HG03571 (cell line): Measurements from ENCODE around the gene ACAP2.
"Not testable (repeated sequence)": the region's sequence is repeated elsewhere in the genome, so short reads cannot be mapped to it uniquely, and the experiment has no call there.

Experiments used
- ATAC-seq: cut with Tn5 transposase; IDR thresholded peaks from one replicate; pipeline ENCODE4 v1.9.1; 2021; ENCODE audit not compliant: unreplicated experiment

The ACAP2 gene

GRCh38 chr3:195297446-195297845, 145.4 kb downstream of the ACAP2 start:
- ATAC-seq: peak; percentile 68

- ATAC-seq: no peak
Measured at GRCh38 chr3:195296662-195297061, 146.2 kb downstream of the ACAP2 start.

- no peak for ATAC-seq
Measured at GRCh38 chr3:195291121-195291520, 151.7 kb downstream of the ACAP2 start.

GRCh38 chr3:195290643-195291042, 152.2 kb downstream of the ACAP2 start:
- not testable (repeated sequence) for ATAC-seq

- no peak for ATAC-seq
Measured at GRCh38 chr3:195286115-195286872, 156.5 kb downstream of the ACAP2 start.

GRCh38 chr3:195285372-195285771, 157.4 kb downstream of the ACAP2 start:
- ATAC-seq: no peak

- no peak for ATAC-seq
Measured at GRCh38 chr3:195284842-195285241, 158.0 kb downstream of the ACAP2 start.

- no peak for ATAC-seq
Measured at GRCh38 chr3:195282961-195283360, 159.9 kb downstream of the ACAP2 start.

- no peak for ATAC-seq
Measured at GRCh38 chr3:195274259-195274966, 168.4 kb downstream of the ACAP2 start.

- peak; percentile 70 for ATAC-seq
Measured at GRCh38 chr3:195271410-195272243, 171.2 kb downstream of the ACAP2 start.

GRCh38 chr3:195270817-195271409, 171.9 kb downstream of the ACAP2 start, which contains the start of gene XXYLT1:
XXYLT1 (minus strand) TSS chr3:195271159; CDS start chr3:195271058, 101 bp downstream.
- ATAC-seq: peak; percentile 74

- ATAC-seq: peak; percentile 10
Measured at GRCh38 chr3:195270079-195270816, 172.6 kb downstream of the ACAP2 start.

- no peak for ATAC-seq
Measured at GRCh38 chr3:195269375-195270078, 173.3 kb downstream of the ACAP2 start.

- ATAC-seq: no peak
Measured at GRCh38 chr3:195268576-195269309, 174.1 kb downstream of the ACAP2 start.

GRCh38 chr3:195267096-195267495, 175.7 kb downstream of the ACAP2 start:
- no peak for ATAC-seq

- no peak for ATAC-seq
Measured at GRCh38 chr3:195266428-195266827, 176.4 kb downstream of the ACAP2 start.

- no peak for ATAC-seq
Measured at GRCh38 chr3:195265363-195265976, 177.3 kb downstream of the ACAP2 start.

GRCh38 chr3:195263925-195264600, 178.8 kb downstream of the ACAP2 start:
- no peak for ATAC-seq
